ENCODE measurements around the gene DCDC2C.

The DCDC2C gene

DNA sequence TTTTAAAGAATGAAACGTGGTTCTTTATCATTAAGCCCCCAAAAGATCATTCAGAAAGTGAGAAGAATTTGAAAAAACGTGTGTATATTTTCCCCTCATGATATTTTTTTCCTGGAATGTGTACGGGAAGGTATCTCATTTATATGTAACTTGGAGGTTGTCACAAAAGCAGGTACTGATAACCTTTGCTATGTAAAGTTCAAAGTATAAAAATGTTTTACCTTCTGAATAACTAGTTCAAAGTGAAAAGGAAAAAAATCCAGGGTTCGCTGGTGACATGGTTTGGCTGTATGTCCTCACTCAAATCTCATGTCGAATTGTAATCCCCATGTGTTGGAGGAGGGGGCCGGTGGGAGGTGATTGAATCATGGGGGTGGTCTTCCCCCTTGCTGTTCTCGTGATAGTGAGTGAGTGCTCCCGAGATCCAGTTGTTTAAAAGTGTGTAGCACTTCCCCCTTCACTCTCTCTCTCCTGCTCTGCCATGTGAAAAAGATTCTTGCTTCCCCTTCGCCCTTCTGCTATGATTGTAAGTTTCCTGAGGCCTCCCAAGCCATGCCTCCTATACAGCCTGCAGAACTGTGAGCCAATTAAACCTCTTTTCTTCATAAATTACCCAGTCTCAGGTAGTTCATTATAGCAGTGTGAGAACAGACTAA, 144.2 kb downstream of the DCDC2C start:
- TF ChIP-seq, protein P1, sequence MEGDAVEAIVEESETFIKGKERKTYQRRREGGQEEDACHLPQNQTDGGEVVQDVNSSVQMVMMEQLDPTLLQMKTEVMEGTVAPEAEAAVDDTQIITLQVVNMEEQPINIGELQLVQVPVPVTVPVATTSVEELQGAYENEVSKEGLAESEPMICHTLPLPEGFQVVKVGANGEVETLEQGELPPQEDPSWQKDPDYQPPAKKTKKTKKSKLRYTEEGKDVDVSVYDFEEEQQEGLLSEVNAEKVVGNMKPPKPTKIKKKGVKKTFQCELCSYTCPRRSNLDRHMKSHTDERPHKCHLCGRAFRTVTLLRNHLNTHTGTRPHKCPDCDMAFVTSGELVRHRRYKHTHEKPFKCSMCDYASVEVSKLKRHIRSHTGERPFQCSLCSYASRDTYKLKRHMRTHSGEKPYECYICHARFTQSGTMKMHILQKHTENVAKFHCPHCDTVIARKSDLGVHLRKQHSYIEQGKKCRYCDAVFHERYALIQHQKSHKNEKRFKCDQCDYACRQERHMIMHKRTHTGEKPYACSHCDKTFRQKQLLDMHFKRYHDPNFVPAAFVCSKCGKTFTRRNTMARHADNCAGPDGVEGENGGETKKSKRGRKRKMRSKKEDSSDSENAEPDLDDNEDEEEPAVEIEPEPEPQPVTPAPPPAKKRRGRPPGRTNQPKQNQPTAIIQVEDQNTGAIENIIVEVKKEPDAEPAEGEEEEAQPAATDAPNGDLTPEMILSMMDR (IDR thresholded peaks at IDR 0.05; ENCODE audit: low read length, missing control alignments): no peak
- no peak for DNase-seq (ENCODE audit: low read depth)
- no peak overlapping the region for H3K4me3 ChIP-seq (replicated peaks; ENCODE audit: low read depth, low read length)

DNA sequence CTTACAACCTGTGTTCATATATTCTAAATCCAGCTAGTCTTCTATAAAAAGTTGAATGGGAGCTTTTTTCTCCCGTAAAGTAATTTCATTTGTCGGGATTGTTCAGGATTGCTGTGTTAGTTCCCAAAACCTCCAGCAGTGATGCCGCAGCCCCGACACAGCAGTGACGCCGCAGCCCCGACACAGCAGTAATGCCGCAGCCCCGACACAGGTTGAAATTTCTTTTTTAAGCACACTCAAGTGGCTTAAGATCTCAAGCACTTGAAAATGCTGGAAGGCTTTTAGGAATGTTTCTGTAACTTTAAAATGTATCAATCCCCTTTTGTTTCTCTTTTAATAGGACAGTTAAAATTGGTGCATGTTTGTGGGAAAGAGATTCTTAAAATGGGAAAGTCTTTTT, 145.4 kb downstream of the DCDC2C start:
- TF ChIP-seq, protein P1 (IDR thresholded peaks at IDR 0.05; ENCODE audit: low read length, missing control alignments): no peak
- H3K4me3 ChIP-seq (replicated peaks; ENCODE audit: low read depth, low read length): no peak overlapping the region
- no peak for DNase-seq (ENCODE audit: low read depth)

DNA sequence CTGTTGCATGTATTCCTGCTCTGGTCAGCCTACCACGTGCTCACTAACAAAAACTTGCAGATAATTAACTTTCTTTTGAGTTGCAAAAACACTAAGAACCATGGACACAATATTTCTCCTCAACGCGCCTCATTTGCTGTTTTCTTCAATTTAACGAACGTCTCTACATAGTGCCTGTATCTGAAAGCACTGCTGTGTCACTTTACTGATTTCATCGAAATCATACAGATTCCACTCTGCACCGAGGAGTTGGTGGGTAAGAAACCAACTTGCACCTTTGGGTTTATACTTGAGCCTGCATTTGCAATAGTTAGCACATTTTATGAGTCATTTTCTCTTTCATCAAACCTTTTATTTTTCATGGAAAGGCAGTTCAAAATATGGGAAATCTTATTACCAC, 145.8 kb downstream of the DCDC2C start:
- DNase-seq (ENCODE audit: low read depth): no peak
- H3K4me3 ChIP-seq (replicated peaks; ENCODE audit: low read depth, low read length): no peak overlapping the region
- TF ChIP-seq, protein P1 (IDR thresholded peaks at IDR 0.05; ENCODE audit: low read length, missing control alignments): no peak

DNA sequence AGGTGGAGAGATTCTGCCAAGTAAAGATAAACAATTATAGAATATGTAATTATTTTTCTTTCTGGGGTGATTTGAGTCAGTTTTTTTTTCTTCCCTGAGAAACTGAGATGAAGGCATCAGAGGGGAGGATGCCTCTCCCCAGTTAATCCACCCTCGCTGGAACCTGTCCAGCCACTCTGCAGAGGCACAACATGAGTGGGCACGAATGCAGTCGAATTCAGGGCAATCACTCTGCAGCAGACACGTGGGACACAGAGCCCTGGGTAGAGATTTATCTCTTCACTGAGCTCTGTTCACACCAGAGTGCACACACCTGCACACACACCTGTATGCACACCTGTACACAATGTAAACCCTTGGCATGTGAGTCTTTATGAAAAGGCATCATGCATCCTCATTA, 154.2 kb downstream of the DCDC2C start:
- no peak for DNase-seq (ENCODE audit: low read depth)
- TF ChIP-seq, protein P1 (IDR thresholded peaks at IDR 0.05; ENCODE audit: low read length, missing control alignments): no peak
- no peak overlapping the region for H3K4me3 ChIP-seq (replicated peaks; ENCODE audit: low read depth, low read length)

DNA sequence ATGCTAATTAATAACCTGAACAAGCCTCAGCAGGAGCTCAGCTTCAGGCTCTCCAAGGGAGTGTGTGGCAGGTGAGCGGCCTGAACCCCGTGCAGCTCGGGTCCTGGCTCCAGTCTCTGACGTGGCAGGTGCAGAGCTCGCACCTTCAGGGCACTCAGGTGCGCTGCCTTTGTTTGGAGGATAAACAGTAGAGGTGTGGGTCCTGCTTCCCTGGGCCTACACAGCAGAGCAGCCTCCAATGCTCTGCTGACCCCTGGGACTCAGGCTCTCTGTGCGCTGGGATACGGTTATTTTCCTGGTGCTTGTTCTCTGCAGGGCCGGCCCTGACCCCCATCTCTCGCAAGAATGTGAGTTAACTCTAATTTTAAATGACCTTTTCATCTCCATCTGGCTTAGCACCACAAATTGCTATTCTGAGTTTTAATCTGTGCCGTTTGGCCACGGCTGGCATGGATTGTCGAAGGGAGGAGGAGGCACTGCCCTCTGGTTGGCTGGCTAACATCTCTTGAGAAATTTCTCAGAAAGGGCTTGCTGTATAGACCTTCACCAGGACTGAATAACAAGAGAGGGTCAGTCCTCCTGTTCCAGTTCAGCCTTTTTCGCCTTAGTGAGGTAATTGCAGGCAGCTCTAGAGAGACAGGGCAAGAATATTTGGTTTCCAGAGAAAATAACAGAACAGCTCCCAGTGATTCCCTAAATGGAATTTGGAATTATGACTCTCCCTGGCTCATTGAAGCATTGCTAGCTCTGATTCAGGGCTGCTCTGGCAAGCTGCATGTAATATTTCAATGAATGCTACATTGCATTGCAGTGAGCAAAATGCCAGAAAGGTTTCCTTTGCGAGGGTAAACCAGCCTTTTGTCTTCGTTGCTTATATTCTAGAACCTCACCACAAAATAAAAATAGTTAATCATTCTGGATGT, 161.8 kb downstream of the DCDC2C start:
- H3K4me3 ChIP-seq (replicated peaks; ENCODE audit: low read depth, low read length): no peak overlapping the region
- TF ChIP-seq, protein P1 (IDR thresholded peaks at IDR 0.05; ENCODE audit: low read length, missing control alignments): no peak
- DNase-seq (ENCODE audit: low read depth): no peak

DNA sequence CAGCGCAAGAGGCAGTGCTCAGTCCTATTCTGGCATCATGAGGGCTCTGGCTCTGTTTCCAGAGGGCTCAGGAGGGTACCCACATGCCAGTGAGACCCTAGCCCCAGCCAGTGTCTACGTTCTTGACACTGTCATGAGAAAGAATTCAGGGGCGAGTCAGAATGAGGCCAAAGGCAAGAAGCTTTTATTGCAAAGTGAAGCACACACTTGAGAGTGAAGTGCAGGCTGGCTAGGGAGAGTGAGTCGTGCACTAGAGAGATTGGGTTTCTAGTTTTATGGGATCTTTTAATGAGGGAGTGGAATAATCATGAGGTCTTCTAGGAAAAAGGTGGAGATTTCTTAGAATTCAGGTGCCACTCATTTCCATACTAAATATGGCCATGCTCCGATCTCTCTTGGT, 164.1 kb downstream of the DCDC2C start:
- TF ChIP-seq, protein P1 (IDR thresholded peaks at IDR 0.05; ENCODE audit: low read length, missing control alignments): no peak
- DNase-seq (ENCODE audit: low read depth): no peak

More for the DNA sequence above, 164.1 kb downstream of the DCDC2C start:
- H3K4me3 ChIP-seq (replicated peaks; ENCODE audit: low read depth, low read length): no peak overlapping the region
